KMS-11 (cell line): ENCODE measurements around the gene CHTF18.
"Not testable (repeated sequence)": the region's sequence is repeated elsewhere in the genome, so short reads cannot be mapped to it uniquely, and the experiment has no call there.

Experiments used
- H2AFZ ChIP-seq: fragments of 200-600 bp; sonication (generic); 2 replicates; pipeline ENCODE4 v1.6.1; 2016; ENCODE audit warnings: antibody characterized with exemption, mixed run types, low read depth
- H3K27ac ChIP-seq: fragments of 200-600 bp; sonication (generic); 2 replicates; pipeline ENCODE4 v1.6.1; 2016; ENCODE audit warnings: mild to moderate bottlenecking, mixed run types
- H3K27me3 ChIP-seq: fragments of 200-600 bp; sonication (generic); 2 replicates; pipeline ENCODE4 v1.6.1; 2017; ENCODE audit warnings: mild to moderate bottlenecking, low read depth, mixed run types, moderate library complexity; ENCODE audit not compliant: insufficient read depth
- H3K36me3 ChIP-seq: fragments of 200-600 bp; sonication (generic); 2 replicates; pipeline ENCODE4 v1.6.1; 2017; ENCODE audit warnings: mild to moderate bottlenecking, mixed run types; ENCODE audit not compliant: insufficient read depth
- H3K4me1 ChIP-seq: fragments of 200-600 bp; sonication (generic); 2 replicates; pipeline ENCODE4 v1.6.1; 2016; ENCODE audit warnings: mild to moderate bottlenecking, low read depth, mixed run types; ENCODE audit not compliant: poor library complexity, severe bottlenecking
- H3K4me2 ChIP-seq: fragments of 200-600 bp; sonication (generic); 2 replicates; pipeline ENCODE4 v1.7.0; 2016; ENCODE audit warnings: mild to moderate bottlenecking, mixed run types
- H3K4me3 ChIP-seq: fragments of 200-600 bp; sonication (generic); IDR thresholded peaks from 2 replicates; pipeline ENCODE4 v1.6.1; 2017; ENCODE audit warnings: low read depth, low read length, mixed read lengths; ENCODE audit not compliant: insufficient read depth
- H3K79me2 ChIP-seq: fragments of 200-600 bp; sonication (generic); 2 replicates; pipeline ENCODE4 v1.6.1; 2016; ENCODE audit warnings: low read depth, mixed run types; ENCODE audit not compliant: insufficient read depth
- H3K9ac ChIP-seq: fragments of 200-600 bp; sonication (generic); 2 replicates; pipeline ENCODE4 v1.6.1; 2016; ENCODE audit warnings: mild to moderate bottlenecking, mixed run types
- H4K20me1 ChIP-seq: fragments of 200-600 bp; sonication (generic); 2 replicates; pipeline ENCODE4 v1.6.1; 2016; ENCODE audit warnings: mild to moderate bottlenecking, mixed run types; ENCODE audit not compliant: insufficient read depth
- TF ChIP-seq, protein P1 (sequence below): fragments of 200-600 bp; sonication (generic); conservative IDR thresholded peaks from 2 replicates; pipeline ENCODE4 v1.6.1; 2017; ENCODE audit warnings: low read depth, mild to moderate bottlenecking, antibody characterized with exemption, low read length, moderate library complexity, mixed read lengths

The CHTF18 gene

DNA sequence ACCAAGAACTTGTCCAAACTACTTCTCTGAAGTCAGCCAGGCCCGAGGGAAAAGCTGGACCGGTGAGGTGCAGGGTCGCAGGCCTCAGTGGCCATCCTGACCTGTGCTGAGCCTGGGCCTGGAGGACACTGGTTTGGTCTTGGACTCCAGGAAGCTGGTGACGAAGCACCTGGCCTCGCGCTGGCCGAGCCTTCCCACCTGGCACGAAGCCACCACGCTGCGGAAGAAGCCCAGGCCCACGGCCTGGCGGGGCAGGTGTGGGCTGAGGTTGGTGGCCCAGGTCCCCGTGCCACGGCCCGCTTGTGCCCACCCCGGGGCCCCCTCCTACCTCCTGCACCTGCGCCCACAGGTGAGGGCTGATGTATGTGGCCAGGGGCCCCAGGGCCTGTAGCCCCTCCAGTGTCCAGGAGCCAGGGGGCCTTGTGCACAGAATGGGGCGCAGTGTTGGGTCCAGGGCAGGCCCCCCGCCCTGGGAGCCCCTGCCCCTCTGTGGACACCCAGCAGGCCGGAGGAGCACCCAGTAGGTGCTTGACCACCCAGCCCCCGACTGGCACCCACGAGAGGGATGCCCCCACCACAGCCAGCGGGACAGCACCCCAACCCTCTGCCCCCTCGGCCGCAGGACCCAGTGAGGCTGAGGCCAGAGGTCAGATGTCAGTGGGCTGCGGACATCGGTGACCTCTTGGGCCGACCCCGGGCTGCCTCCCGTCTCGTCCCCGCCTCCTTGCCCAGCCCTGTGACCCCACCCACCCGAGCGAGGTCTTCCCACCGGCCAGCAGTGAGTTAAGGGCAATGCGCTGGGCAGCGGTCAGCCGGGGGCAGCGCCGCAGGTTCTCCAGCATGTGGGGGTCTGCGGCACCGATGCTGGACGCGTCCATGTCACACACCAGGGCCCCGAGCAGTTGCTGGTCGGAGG lies 14.1 kb upstream of the CHTF18 start:
- Histone ChIP-seq H3K4me1 (no peaks in the 10 kb centered on the region), H3K4me3 (no peak overlapping the region), H3K27ac (no peak overlapping the region), H3K4me2 (no peak overlapping the region), H2AFZ (no peak overlapping the region), H3K79me2 (no peaks in the 10 kb centered on the region), H4K20me1 (no peaks in the 10 kb centered on the region), H3K27me3 (peaks cover 88% of the 10 kb centered on the region), H3K9ac (no peak overlapping the region), H3K36me3 (no peaks in the 10 kb centered on the region)
- TF ChIP-seq, protein P1, sequence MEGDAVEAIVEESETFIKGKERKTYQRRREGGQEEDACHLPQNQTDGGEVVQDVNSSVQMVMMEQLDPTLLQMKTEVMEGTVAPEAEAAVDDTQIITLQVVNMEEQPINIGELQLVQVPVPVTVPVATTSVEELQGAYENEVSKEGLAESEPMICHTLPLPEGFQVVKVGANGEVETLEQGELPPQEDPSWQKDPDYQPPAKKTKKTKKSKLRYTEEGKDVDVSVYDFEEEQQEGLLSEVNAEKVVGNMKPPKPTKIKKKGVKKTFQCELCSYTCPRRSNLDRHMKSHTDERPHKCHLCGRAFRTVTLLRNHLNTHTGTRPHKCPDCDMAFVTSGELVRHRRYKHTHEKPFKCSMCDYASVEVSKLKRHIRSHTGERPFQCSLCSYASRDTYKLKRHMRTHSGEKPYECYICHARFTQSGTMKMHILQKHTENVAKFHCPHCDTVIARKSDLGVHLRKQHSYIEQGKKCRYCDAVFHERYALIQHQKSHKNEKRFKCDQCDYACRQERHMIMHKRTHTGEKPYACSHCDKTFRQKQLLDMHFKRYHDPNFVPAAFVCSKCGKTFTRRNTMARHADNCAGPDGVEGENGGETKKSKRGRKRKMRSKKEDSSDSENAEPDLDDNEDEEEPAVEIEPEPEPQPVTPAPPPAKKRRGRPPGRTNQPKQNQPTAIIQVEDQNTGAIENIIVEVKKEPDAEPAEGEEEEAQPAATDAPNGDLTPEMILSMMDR, result no peak

DNA sequence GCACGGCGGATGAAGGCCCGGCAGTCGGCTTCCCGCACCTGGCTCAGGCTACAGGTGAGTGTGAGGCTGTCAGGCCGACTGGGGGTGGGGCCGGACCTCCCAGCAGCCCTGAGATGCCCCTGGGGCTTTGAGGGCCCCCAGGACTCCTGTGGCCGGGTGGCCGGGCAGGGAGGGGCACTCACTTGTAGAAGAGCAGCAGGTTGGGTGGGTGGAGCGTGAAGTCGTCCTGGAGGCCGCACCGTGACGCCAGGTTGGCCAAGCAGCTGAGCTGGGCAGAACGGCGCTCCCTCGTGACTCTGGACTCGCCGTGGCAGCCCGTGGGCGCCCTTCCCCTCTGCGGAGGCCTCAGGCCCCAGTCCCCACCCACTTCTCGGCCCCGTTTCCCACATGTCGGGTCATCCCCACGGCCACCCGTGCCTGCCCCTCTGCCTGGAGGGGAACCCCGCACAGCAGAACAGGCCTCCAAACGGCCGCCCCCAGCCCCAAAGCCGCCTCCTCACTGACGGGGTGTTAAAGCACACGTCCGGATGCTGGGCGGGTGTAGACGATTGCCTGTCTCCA lies 13.1 kb upstream of the CHTF18 start:
- no peak overlapping the region for H3K9ac ChIP-seq
- TF ChIP-seq, protein P1, result no peak

DNA sequence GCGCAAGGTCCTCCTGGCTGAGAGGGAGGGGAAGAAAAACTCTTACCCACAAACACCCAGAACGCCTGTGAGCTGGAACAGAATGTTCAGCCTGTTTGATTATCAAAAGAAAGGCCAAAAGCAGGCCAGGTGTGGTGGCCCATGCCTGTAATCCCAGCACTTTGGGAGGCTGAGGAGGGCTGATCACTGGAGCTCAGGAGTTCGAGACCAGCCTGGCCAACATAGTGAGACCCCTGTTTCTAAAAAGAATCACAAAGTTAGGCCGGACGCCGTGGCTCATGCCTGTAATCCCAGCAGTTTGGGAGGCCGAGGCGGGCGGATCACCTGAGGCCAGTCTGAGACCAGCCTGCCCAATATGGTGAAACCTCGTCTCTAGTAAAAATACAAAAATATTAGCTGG lies 12.1 kb upstream of the CHTF18 start:
- peaks cover 97% of the 10 kb centered on the region for H3K27me3 ChIP-seq

More for the DNA sequence above, 13.1 kb upstream of the CHTF18 start:
- Histone ChIP-seq H3K79me2 (no peaks in the 10 kb centered on the region), H3K27ac (no peak overlapping the region), H3K4me2 (no peak overlapping the region), H3K4me1 (no peaks in the 10 kb centered on the region), H3K27me3 (peaks cover 93% of the 10 kb centered on the region), H3K36me3 (no peaks in the 10 kb centered on the region), H4K20me1 (no peaks in the 10 kb centered on the region), H3K4me3 (no peak overlapping the region), H2AFZ (no peak overlapping the region)

DNA sequence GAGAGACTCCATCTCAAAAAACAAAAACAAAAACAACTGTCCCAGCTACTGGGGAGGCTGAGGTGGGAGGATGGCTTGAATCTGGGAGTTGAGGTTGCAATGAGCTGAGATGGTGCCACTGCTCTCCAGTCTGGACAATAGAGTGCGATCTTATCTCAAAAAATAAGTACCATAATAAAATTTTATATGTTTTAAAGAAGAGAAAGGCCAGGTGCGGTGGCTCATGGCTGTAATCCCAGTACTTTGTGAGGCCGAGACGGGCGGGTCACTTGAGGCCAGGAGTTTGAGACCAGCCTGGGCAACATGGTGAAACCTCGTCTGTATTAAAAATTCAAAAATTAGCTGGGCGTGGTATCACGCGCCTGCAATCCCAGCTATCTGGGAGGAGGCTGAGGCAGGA lies 11.6 kb upstream of the CHTF18 start:
- Histone ChIP-seq H3K4me3 (no peak overlapping the region), H3K27me3 (peaks cover 97% of the 10 kb centered on the region), H3K27ac (no peak overlapping the region), H4K20me1 (no peaks in the 10 kb centered on the region), H3K79me2 (no peaks in the 10 kb centered on the region), H3K4me1 (no peaks in the 10 kb centered on the region), H3K9ac (no peak overlapping the region), H3K4me2 (no peak overlapping the region), H3K36me3 (no peaks in the 10 kb centered on the region), H2AFZ (no peak overlapping the region)
- TF ChIP-seq, protein P1, result no peak

More for the DNA sequence above, 12.1 kb upstream of the CHTF18 start:
- not testable (repeated sequence) for H3K4me1 ChIP-seq, H3K4me3 ChIP-seq, H3K9ac ChIP-seq, H3K4me2 ChIP-seq, H3K36me3 ChIP-seq, H4K20me1 ChIP-seq, H3K79me2 ChIP-seq, H3K27ac ChIP-seq, H2AFZ ChIP-seq

DNA sequence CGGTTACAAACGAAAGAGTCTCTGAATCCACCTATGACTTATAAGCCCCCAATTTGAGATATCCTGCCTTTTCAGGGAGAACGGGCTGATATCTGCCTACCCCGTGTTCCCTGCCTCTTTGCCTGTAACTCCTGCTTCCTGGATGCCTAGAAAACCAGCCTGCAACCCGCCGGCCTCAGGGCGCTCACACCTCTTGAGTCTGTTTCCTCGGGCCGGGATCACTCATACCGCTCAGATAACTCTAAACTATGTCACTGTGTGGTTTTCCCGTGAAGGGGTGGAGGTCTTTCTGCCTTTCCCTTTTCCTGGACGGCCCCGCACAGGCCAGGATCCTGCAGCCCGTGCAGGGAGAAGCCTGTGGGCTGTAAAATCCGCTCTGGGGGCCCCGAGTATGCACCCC lies 10.6 kb upstream of the CHTF18 start:
- Histone ChIP-seq H3K4me1 (no peaks in the 10 kb centered on the region), H4K20me1 (no peaks in the 10 kb centered on the region), H3K27me3 (peaks cover 99% of the 10 kb centered on the region), H3K36me3 (no peaks in the 10 kb centered on the region), H3K27ac (no peak overlapping the region), H2AFZ (no peak overlapping the region), H3K79me2 (no peaks in the 10 kb centered on the region), H3K4me2 (no peak overlapping the region), H3K9ac (no peak overlapping the region), H3K4me3 (no peak overlapping the region)
- TF ChIP-seq, protein P1, result no peak
